Measurements from ENCODE around the gene FLVCR2.
"Not testable (repeated sequence)": the region's sequence is repeated elsewhere in the genome, so short reads cannot be mapped to it uniquely, and the experiment has no call there.

The FLVCR2 gene

DNA sequence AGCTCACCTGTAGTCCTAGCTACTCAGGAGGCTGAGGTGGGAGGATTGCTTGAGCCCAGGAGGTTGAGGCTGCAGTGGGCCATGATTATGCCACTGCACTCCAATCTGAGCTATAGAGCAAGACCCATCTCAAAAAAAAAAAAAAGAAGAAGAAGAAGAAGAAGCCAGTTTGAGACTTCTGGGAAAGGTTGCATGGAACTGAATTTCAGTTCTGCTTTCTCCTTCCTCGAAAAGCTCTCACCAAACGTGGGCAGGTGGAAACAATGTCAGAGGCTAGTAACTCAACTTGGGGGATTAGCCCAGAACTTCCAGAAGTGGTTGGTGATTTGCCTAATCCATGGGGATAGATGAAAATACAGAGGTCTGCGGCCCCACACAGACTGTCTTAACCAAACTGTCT, 18.7 kb downstream of the FLVCR2 start:
- no peak for ATAC-seq
- H3K36me3 Mint-ChIP-seq, result peaks cover 6% of the 10 kb centered on the region
- no peaks in the 10 kb centered on the region for H3K9me3 Mint-ChIP-seq
- H3K27ac Mint-ChIP-seq, result no peak overlapping the region
- H3K27me3 Mint-ChIP-seq, result peaks cover 13% of the 10 kb centered on the region
- peaks cover 7% of the 10 kb centered on the region for H3K4me1 Mint-ChIP-seq
- no peak overlapping the region for H3K4me3 Mint-ChIP-seq

DNA sequence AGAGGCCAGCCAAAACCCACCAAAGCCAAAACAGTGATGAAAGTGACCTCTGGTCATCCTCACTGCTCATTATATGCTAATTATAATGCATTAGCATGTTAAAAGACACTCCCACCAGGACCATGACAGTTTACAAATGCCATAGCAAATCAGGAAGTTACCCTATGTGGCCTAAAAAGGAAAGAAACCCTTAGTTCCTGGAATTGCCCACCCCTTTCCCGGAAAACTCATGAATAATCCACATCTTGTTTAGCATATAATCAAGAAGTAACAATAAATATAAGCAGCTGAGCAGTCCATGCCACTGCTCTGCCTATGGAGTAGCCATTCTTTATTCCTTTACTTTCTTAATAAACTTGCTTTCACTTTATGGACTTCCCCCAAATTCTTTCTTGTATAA, 21.7 kb downstream of the FLVCR2 start:
- H3K27ac Mint-ChIP-seq, H3K9me3 Mint-ChIP-seq, H3K4me1 Mint-ChIP-seq, H3K36me3 Mint-ChIP-seq, ATAC-seq, H3K4me3 Mint-ChIP-seq: not testable (repeated sequence)
- peaks cover 13% of the 10 kb centered on the region for H3K27me3 Mint-ChIP-seq

GRCh38 chr14:75601061-75601460, 22.6 kb downstream of the FLVCR2 start:
- not testable (repeated sequence) for H3K27ac Mint-ChIP-seq, H3K36me3 Mint-ChIP-seq, ATAC-seq, H3K4me3 Mint-ChIP-seq, H3K9me3 Mint-ChIP-seq
- peaks cover 15% of the 10 kb centered on the region for H3K4me1 Mint-ChIP-seq
- peaks cover 13% of the 10 kb centered on the region for H3K27me3 Mint-ChIP-seq

DNA sequence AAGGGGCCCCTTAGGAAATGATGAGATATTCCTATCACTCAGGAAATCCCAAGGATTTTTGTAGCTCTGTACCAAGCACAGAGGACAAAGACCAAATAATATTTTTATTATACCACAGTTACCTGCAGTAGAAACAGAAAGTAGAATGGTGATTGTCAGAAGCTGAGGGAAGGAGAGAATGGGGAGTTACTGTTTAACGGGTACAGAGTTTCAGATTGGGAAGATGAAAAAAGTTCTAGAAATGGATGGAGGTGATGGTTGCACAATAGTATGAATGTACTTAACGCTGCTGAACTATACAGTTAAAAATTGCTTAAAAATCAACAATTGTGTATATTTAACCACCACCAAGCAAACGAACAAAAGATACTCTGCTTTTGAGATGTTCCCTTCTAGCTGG, 24.1 kb downstream of the FLVCR2 start:
- Mint-ChIP-seq H3K27me3 (peaks cover 13% of the 10 kb centered on the region), H3K4me3 (no peak overlapping the region), H3K4me1 (peaks cover 8% of the 10 kb centered on the region), H3K27ac (no peak overlapping the region), H3K9me3 (peaks cover 4% of the 10 kb centered on the region), H3K36me3 (peaks cover 5% of the 10 kb centered on the region)
- ATAC-seq, result no peak

GRCh38 chr14:75604979-75605851, 26.8 kb downstream of the FLVCR2 start:
- no peaks in the 10 kb centered on the region for H3K27me3 Mint-ChIP-seq
- peaks cover 21% of the 10 kb centered on the region for H3K36me3 Mint-ChIP-seq
- H3K4me1 Mint-ChIP-seq, result peaks cover 8% of the 10 kb centered on the region
- no peak overlapping the region for H3K27ac Mint-ChIP-seq
- ATAC-seq, result peak; percentile 73
- H3K9me3 Mint-ChIP-seq, result peaks cover 12% of the 10 kb centered on the region
- H3K4me3 Mint-ChIP-seq, result no peak overlapping the region

GRCh38 chr14:75605916-75606315, 27.5 kb downstream of the FLVCR2 start:
- H3K27me3 Mint-ChIP-seq, result no peaks in the 10 kb centered on the region
- H3K36me3 Mint-ChIP-seq, result peaks cover 21% of the 10 kb centered on the region
- peaks cover 8% of the 10 kb centered on the region for H3K4me1 Mint-ChIP-seq
- peaks cover 12% of the 10 kb centered on the region for H3K9me3 Mint-ChIP-seq
- no peak overlapping the region for H3K4me3 Mint-ChIP-seq
- no peak for ATAC-seq
- no peak overlapping the region for H3K27ac Mint-ChIP-seq

DNA sequence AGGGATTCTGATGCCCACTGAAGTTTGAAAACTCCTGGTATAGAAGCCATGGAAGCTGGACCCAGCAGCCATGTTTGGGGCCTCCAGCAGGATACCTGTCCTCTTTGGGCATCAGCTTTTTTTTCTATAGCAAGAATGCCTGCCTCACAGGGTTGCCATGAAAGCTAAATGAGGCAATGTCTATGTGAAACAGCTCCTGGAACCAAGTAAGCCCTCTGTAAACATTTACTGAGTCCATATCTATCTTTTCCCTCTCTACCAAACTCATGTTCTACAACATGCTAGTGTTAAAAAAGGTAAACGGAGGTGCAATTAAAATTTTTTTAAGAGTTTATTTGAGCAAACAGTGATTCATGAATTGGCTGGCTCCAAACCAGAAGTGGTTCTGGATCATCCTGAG, 28.6 kb downstream of the FLVCR2 start:
- H3K36me3 Mint-ChIP-seq, result peaks cover 21% of the 10 kb centered on the region
- peaks cover 12% of the 10 kb centered on the region for H3K9me3 Mint-ChIP-seq
- no peak overlapping the region for H3K27ac Mint-ChIP-seq
- no peak for ATAC-seq
- no peaks in the 10 kb centered on the region for H3K27me3 Mint-ChIP-seq
- no peak overlapping the region for H3K4me3 Mint-ChIP-seq
- H3K4me1 Mint-ChIP-seq, result peaks cover 8% of the 10 kb centered on the region

- Mint-ChIP-seq H3K4me1 (peaks cover 8% of the 10 kb centered on the region), H3K27ac (no peak overlapping the region), H3K9me3 (peaks cover 15% of the 10 kb centered on the region), H3K36me3 (peaks cover 21% of the 10 kb centered on the region), H3K27me3 (peaks cover 4% of the 10 kb centered on the region), H3K4me3 (no peak overlapping the region)
- no peak for ATAC-seq
Measured at GRCh38 chr14:75607842-75608640, 29.6 kb downstream of the FLVCR2 start.

- H3K36me3 Mint-ChIP-seq, result peaks cover 22% of the 10 kb centered on the region
- peaks cover 8% of the 10 kb centered on the region for H3K27me3 Mint-ChIP-seq
- peaks cover 9% of the 10 kb centered on the region for H3K4me1 Mint-ChIP-seq
- no peak for ATAC-seq
- peaks cover 17% of the 10 kb centered on the region for H3K9me3 Mint-ChIP-seq
- no peak overlapping the region for H3K27ac Mint-ChIP-seq
- H3K4me3 Mint-ChIP-seq, result no peak overlapping the region
Measured at GRCh38 chr14:75609116-75609515, 30.7 kb downstream of the FLVCR2 start.

GRCh38 chr14:75609606-75610475, 31.4 kb downstream of the FLVCR2 start:
- peak; percentile 58 for ATAC-seq
- no peak overlapping the region for H3K4me3 Mint-ChIP-seq
- H3K36me3 Mint-ChIP-seq, result peaks cover 28% of the 10 kb centered on the region
- H3K27me3 Mint-ChIP-seq, result peaks cover 8% of the 10 kb centered on the region
- H3K27ac Mint-ChIP-seq, result no peak overlapping the region
- H3K9me3 Mint-ChIP-seq, result peaks cover 23% of the 10 kb centered on the region
- H3K4me1 Mint-ChIP-seq, result peaks cover 17% of the 10 kb centered on the region

GRCh38 chr14:75610834-75611233, 32.4 kb downstream of the FLVCR2 start:
- peaks cover 8% of the 10 kb centered on the region for H3K27me3 Mint-ChIP-seq
- no peak for ATAC-seq
- no peak overlapping the region for H3K27ac Mint-ChIP-seq
- H3K4me1 Mint-ChIP-seq, result peaks cover 17% of the 10 kb centered on the region
- H3K4me3 Mint-ChIP-seq, result no peak overlapping the region
- H3K36me3 Mint-ChIP-seq, result peaks cover 28% of the 10 kb centered on the region
- peaks cover 25% of the 10 kb centered on the region for H3K9me3 Mint-ChIP-seq

DNA sequence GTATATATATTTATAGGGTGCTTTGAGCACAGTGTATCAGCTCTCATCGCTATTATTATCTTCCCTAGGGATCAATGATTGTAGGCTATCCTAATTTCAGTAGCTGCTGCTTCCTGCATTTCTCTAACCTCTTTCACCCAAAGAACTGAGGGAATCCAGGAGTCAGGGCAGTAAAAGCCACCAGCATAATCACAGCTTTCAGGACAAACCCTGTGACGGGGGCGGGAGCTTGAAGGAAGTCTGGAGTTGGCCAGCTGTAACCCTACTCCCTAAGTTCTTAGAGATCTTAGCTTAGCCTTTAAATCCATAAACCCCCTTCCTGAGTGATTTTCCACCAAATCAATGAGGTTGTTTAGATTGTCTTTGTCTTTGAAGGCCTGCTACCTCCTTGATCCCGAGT, 33.7 kb downstream of the FLVCR2 start:
- Mint-ChIP-seq H3K27me3 (peaks cover 8% of the 10 kb centered on the region), H3K36me3 (peaks cover 26% of the 10 kb centered on the region), H3K4me3 (no peak overlapping the region), H3K27ac (no peak overlapping the region), H3K4me1 (peaks cover 17% of the 10 kb centered on the region), H3K9me3 (peaks cover 25% of the 10 kb centered on the region)
- ATAC-seq, result no peak

DNA sequence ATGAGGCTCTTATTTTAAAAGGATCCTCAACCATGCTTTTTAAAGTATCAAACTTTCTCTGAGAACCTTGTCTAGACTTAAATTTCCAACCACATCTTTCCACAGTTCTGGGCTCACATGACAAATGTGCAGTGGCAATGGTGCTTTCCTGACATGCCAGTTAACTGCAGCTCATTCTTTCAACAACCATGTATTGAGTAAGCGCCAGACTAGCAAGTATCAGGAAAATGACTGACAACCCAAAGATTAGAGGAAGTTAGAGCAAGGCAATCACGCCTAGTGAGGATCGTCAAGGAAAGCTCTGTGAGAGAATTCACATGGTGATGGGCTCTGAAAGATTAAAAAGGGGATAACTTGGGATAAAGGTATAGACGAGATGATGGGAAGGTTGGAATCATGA, 35.8 kb downstream of the FLVCR2 start:
- ATAC-seq, result no peak
- peaks cover 17% of the 10 kb centered on the region for H3K4me1 Mint-ChIP-seq
- peaks cover 10% of the 10 kb centered on the region for H3K36me3 Mint-ChIP-seq
- peaks cover 8% of the 10 kb centered on the region for H3K27me3 Mint-ChIP-seq
- H3K27ac Mint-ChIP-seq, result peak overlapping the region; percentile 23
- H3K4me3 Mint-ChIP-seq, result no peak overlapping the region
- peaks cover 13% of the 10 kb centered on the region for H3K9me3 Mint-ChIP-seq

GRCh38 chr14:75615200-75615599, 36.8 kb downstream of the FLVCR2 start:
- Mint-ChIP-seq H3K9me3 (peaks cover 13% of the 10 kb centered on the region), H3K4me3 (no peak overlapping the region), H3K36me3 (peaks cover 7% of the 10 kb centered on the region), H3K27me3 (peaks cover 8% of the 10 kb centered on the region), H3K4me1 (peaks cover 17% of the 10 kb centered on the region), H3K27ac (peak overlapping the region; percentile 23)
- ATAC-seq, result peak; percentile 94

DNA sequence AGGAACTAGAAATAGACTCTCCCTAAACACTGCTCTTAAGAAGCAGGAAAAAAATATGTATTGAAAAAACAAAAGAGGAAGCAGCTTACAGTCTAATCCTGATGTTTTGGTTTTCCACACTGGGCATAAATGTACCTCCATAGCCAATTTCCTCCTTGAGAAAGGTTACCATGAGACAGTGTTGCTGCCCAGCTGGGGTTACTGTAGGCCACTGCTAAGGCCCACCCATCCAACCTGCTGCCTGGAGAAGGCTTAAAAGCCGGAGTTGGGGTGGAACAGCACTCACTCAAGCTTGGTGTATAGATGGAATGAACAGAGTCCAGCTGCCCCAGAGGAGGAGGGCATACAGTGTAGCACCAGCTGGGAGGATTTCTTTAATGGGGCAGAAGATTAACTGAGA, 41.1 kb downstream of the FLVCR2 start:
- Mint-ChIP-seq H3K27ac (no peak overlapping the region), H3K9me3 (peaks cover 4% of the 10 kb centered on the region), H3K36me3 (peaks cover 1% of the 10 kb centered on the region), H3K4me1 (peaks cover 26% of the 10 kb centered on the region), H3K27me3 (peaks cover 16% of the 10 kb centered on the region), H3K4me3 (no peak overlapping the region)
- ATAC-seq, result no peak

Measured in stimulated activated memory B cell treated with anti-CD40 and anti-IgM and Interleukin-4, amounts not matched to agents 10 μg/mL and 1 μg/mL and 100 μg/mL, for 72 hours (primary cell).